Measurements from ENCODE around the gene NPR1. TPM values are rescaled to one million over a fixed set of nuclear protein-coding genes. Genes with fewer than 3 reads are reported as not detected.

Gene NPR1
- total RNA-seq, 1 experiment from 2014 or later: 1.1 TPM

GRCh38 chr1:153669606-153670005 lies 8.9 kb upstream of the NPR1 start:
- intact Hi-C loops (cut with micrococcal nuclease; ENCODE audit: unreplicated experiment): loop anchor here (2.0 to 5.0 kb wide), 3 partner anchors 157 to 317 kb away; partner anchors contain the start of genes RAB13 and SLC39A1
- no TSS peak for BruUV-seq (replicated peaks)
- no peak for DNase-seq (ENCODE audit: low spot score)
- peak overlapping the region; percentile 70 for H3K4me3 ChIP-seq (ENCODE audit: low read depth, low read length, poor library complexity, severe bottlenecking)
- no peak overlapping the region for H3K27ac ChIP-seq (ENCODE audit: low read depth, low read length, poor library complexity, severe bottlenecking)
- H3K36me3 ChIP-seq (ENCODE audit: insufficient read depth, low read length, poor library complexity, severe bottlenecking): peaks cover 53% of the 10 kb centered on the region
- peaks cover 8% of the 10 kb centered on the region for H3K4me1 ChIP-seq (ENCODE audit: insufficient read depth, low read length, poor library complexity, severe bottlenecking)
- no peaks in the 10 kb centered on the region for H3K27me3 ChIP-seq (replicated peaks; ENCODE audit: insufficient read depth, low read depth, low read length, poor library complexity)
- CTCF ChIA-PET: no interaction called here
- POLR2A ChIA-PET (ENCODE audit: low non-redundant PET): no interaction called here
- no peaks in the 10 kb centered on the region for H3K9me3 ChIP-seq (ENCODE audit: low read depth, low read length, poor library complexity, severe bottlenecking)
- TF ChIP-seq CTCF (conservative IDR thresholded peaks at IDR 0.05; ENCODE audit: low read depth, low read length) (no peak), EZH2 (IDR thresholded peaks at IDR 0.05; ENCODE audit: borderline replicate concordance, low read depth, low read length, poor library complexity, severe bottlenecking) (no peak)

- POLR2A ChIA-PET (ENCODE audit: low non-redundant PET): interaction anchor here (0.7 kb wide), 1 partner anchor 1157 kb away, joined by 4 read pairs; no protein-coding TSS in a partner anchor
- peak overlapping the region; percentile 70 for H3K4me3 ChIP-seq (ENCODE audit: low read depth, low read length, poor library complexity, severe bottlenecking)
- TF ChIP-seq EZH2 (IDR thresholded peaks at IDR 0.05; ENCODE audit: borderline replicate concordance, low read depth, low read length, poor library complexity, severe bottlenecking): no peak
- TF ChIP-seq CTCF (conservative IDR thresholded peaks at IDR 0.05; ENCODE audit: low read depth, low read length): no peak
- intact Hi-C loops (cut with micrococcal nuclease; ENCODE audit: unreplicated experiment): loop anchor here (2.0 to 5.0 kb wide), 3 partner anchors 158 to 316 kb away; partner anchors contain the start of genes RAB13 and SLC39A1
- DNase-seq (ENCODE audit: low spot score): no peak
- CTCF ChIA-PET: no interaction called here
- TSS peak; percentile 85 for BruUV-seq (replicated peaks)
- H3K9me3 ChIP-seq (ENCODE audit: low read depth, low read length, poor library complexity, severe bottlenecking): no peaks in the 10 kb centered on the region
- no peaks in the 10 kb centered on the region for H3K27me3 ChIP-seq (replicated peaks; ENCODE audit: insufficient read depth, low read depth, low read length, poor library complexity)
- H3K27ac ChIP-seq (ENCODE audit: low read depth, low read length, poor library complexity, severe bottlenecking): peak overlapping the region; percentile 85
- peaks cover 8% of the 10 kb centered on the region for H3K4me1 ChIP-seq (ENCODE audit: insufficient read depth, low read length, poor library complexity, severe bottlenecking)
- H3K36me3 ChIP-seq (ENCODE audit: insufficient read depth, low read length, poor library complexity, severe bottlenecking): peaks cover 46% of the 10 kb centered on the region
Measured at GRCh38 chr1:153670257-153670858, 8.1 kb upstream of the NPR1 start.

DNA sequence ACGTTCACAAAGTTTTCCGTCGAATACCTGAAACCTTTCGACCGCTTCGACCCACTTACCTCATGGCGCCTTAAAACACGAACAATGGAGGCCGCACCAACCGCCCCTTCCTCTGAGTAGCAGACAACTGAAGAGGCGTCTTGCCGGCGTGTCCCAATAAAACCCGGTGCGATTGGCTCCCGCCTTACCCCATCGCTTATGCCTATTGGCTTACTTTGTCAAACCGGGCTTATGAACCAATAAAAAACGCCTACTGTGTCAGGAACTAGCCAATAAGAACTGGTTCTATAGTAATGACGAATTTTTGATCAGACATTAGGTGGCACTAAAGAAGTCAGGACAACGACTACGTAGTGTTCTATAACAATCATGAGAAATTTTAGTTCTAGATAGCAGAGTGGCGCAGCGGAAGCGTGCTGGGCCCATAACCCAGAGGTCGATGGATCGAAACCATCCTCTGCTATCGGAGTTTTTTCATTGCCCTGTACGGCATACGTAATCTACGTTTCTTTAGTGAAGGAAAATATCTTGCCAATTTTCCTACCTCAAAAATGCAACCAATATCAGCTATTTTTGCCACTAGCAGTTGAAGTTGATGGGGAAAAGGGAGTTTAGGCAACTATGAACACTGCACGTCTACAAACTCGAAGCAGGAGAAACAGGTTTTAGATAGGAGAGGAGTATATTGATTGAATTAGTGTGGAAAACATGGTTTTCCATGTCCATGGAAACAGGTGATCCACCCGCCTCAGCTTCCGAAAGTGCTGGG lies 7.4 kb upstream of the NPR1 start, which contains the start of gene ILF2:
TSS of gene ILF2 (minus strand) at position 135 of the 769 bp plus-strand sequence. CDS start at position 64, 71 bp downstream.
- DNase-seq (ENCODE audit: low spot score): peak; percentile 99
- Histone ChIP-seq H3K9me3 (ENCODE audit: low read depth, low read length, poor library complexity, severe bottlenecking) (no peaks in the 10 kb centered on the region), H3K4me1 (ENCODE audit: insufficient read depth, low read length, poor library complexity, severe bottlenecking) (peaks cover 8% of the 10 kb centered on the region), H3K4me3 (ENCODE audit: low read depth, low read length, poor library complexity, severe bottlenecking) (peak within 1 kb of the TSS; percentile 70), H3K27ac (ENCODE audit: low read depth, low read length, poor library complexity, severe bottlenecking) (peak within 1 kb of the TSS; percentile 85), H3K36me3 (ENCODE audit: insufficient read depth, low read length, poor library complexity, severe bottlenecking) (peaks cover 39% of the 10 kb centered on the region), H3K27me3 (replicated peaks; ENCODE audit: insufficient read depth, low read depth, low read length, poor library complexity) (no peaks in the 10 kb centered on the region)
- intact Hi-C loops (cut with micrococcal nuclease; ENCODE audit: unreplicated experiment): loop anchor here (2.0 to 5.0 kb wide), 3 partner anchors 159 to 316 kb away; partner anchors contain the start of genes RAB13 and SLC39A1
- CTCF ChIA-PET: no interaction called here
- TF ChIP-seq EZH2 (IDR thresholded peaks at IDR 0.05; ENCODE audit: borderline replicate concordance, low read depth, low read length, poor library complexity, severe bottlenecking) (no peak), CTCF (conservative IDR thresholded peaks at IDR 0.05; ENCODE audit: low read depth, low read length) (peak; percentile 41; the same call in 1 of the 2 replicates)
- BruUV-seq (replicated peaks): no TSS peak
- POLR2A ChIA-PET (ENCODE audit: low non-redundant PET): interaction anchor here (0.6 kb wide), 1 partner anchor 16 kb away, joined by 3 read pairs; no protein-coding TSS in a partner anchor
